HepG2 (cell line): ENCODE data around the gene NLRP12. TPM values are rescaled to one million over a fixed set of nuclear protein-coding genes. Genes with fewer than 3 reads are reported as not detected.

Source experiments
- ATF3 ChIP-seq: sonication (generic); formaldehyde crosslinking; IDR thresholded peaks from 2 replicates; pipeline ENCODE4 v1.4.0; 2020; ENCODE audit warnings: missing genetic modification reagents
- CBX5 ChIP-seq: sonication (generic); formaldehyde crosslinking; IDR thresholded peaks from 2 replicates; pipeline ENCODE4 v1.4.0; 2020; ENCODE audit warnings: missing genetic modification reagents, borderline replicate concordance
- GATAD2A ChIP-seq: IDR thresholded peaks from 2 replicates; pipeline ENCODE4 v1.6.1; 2016
- HOXA3 ChIP-seq: sonication (generic); formaldehyde crosslinking; IDR thresholded peaks from 2 replicates; pipeline ENCODE4 v1.5.0; 2020; ENCODE audit warnings: missing genetic modification reagents
- IKZF5 ChIP-seq: IDR thresholded peaks from 2 replicates; pipeline ENCODE4 v1.6.1; 2018; ENCODE audit warnings: missing genetic modification reagents, mild to moderate bottlenecking, missing compliant biosample characterization
- KAT8 ChIP-seq: IDR thresholded peaks from 2 replicates; pipeline ENCODE4 v1.6.1; 2016; ENCODE audit warnings: missing genetic modification reagents, missing compliant biosample characterization
- KDM3A ChIP-seq: IDR thresholded peaks from 2 replicates; pipeline ENCODE4 v1.6.1; 2018; ENCODE audit warnings: low read depth, missing compliant biosample characterization
- RAD21 ChIP-seq: fragments of 450-650 bp; formaldehyde crosslinking; IDR thresholded peaks from 2 replicates; pipeline ENCODE4 v1.5.0; 2020; ENCODE audit warnings: mild to moderate bottlenecking
- ZBTB38 ChIP-seq: sonication (generic); formaldehyde crosslinking; IDR thresholded peaks from 2 replicates; pipeline ENCODE4 v1.5.1; 2020; ENCODE audit warnings: mild to moderate bottlenecking, missing genetic modification reagents
- ZKSCAN8 ChIP-seq: IDR thresholded peaks from 2 replicates; pipeline ENCODE4 v1.6.1; 2016; ENCODE audit warnings: borderline replicate concordance, missing genetic modification reagents, missing compliant biosample characterization
- ZMYM4 ChIP-seq: sonication (generic); formaldehyde crosslinking; IDR thresholded peaks from 2 replicates; pipeline ENCODE4 v1.8.1; 2023; ENCODE audit warnings: mild to moderate bottlenecking, missing genetic modification reagents
- ZNF10 ChIP-seq: sonication (generic); formaldehyde crosslinking; IDR thresholded peaks from 2 replicates; pipeline ENCODE4 v1.4.0; 2020; ENCODE audit warnings: mild to moderate bottlenecking, low read depth, missing genetic modification reagents, borderline replicate concordance
- ZNF121 ChIP-seq: sonication (generic); formaldehyde crosslinking; IDR thresholded peaks from 2 replicates; pipeline ENCODE4 v1.5.0; 2020; ENCODE audit warnings: mild to moderate bottlenecking, missing genetic modification reagents
- ZNF205 ChIP-seq: IDR thresholded peaks from 2 replicates; pipeline ENCODE4 v1.6.1; 2018; ENCODE audit warnings: missing biosample characterization, missing genetic modification reagents
- ZNF264 ChIP-seq: sonication (generic); formaldehyde crosslinking; IDR thresholded peaks from 2 replicates; pipeline ENCODE4 v1.4.0; 2020; ENCODE audit warnings: missing genetic modification reagents
- ZNF331 ChIP-seq: sonication (generic); formaldehyde crosslinking; IDR thresholded peaks from 2 replicates; pipeline ENCODE4 v1.4.0; 2020; ENCODE audit warnings: missing genetic modification reagents
- ZNF556 ChIP-seq: sonication (generic); formaldehyde crosslinking; IDR thresholded peaks from 2 replicates; pipeline ENCODE4 v1.4.0; 2020; ENCODE audit warnings: mild to moderate bottlenecking, missing genetic modification reagents, borderline replicate concordance
- ZNF747 ChIP-seq: sonication (generic); formaldehyde crosslinking; IDR thresholded peaks from 2 replicates; pipeline ENCODE4 v1.8.1; 2023; ENCODE audit warnings: missing genetic modification reagents, mild to moderate bottlenecking, borderline replicate concordance
- ZSCAN25 ChIP-seq: sonication (generic); formaldehyde crosslinking; IDR thresholded peaks from 2 replicates; pipeline ENCODE4 v1.8.0; 2022; ENCODE audit warnings: mild to moderate bottlenecking, missing genetic modification reagents
- polyA plus RNA-seq, 8 experiments: library from polyadenylated mRNA; depleted of rRNA in 3 of 8; stranded (reverse) in 7 of 8; unstranded in 1 of 8; fragments of >200 nt; fragmentation: Illumina TruSeq in 4 of 8; extraction: Trizol in 4 of 8; gene quantifications; 2 replicates each; pipeline versions ENCODE4 v1.2.1 to v1.2.3, GENCODE V29; 2011 to 2016; ENCODE audit warnings: low read depth in 4 of 8, missing spikeins in 1 of 8, mixed read lengths in 1 of 8; ENCODE audit not compliant: insufficient read depth in 1 of 8
- total RNA-seq, 5 experiments: library from RNA; depleted of rRNA; stranded (reverse); fragments of >200 nt; fragmentation: Illumina TruSeq; extraction: Trizol; gene quantifications; 2 replicates each; pipeline ENCODE4 v1.2.3, GENCODE V29; 2016; ENCODE audit warnings: low read depth in 1 of 5
- TF ChIP-seq, protein P1 (sequence below): sonication (generic); formaldehyde crosslinking; IDR thresholded peaks from 2 replicates; pipeline ENCODE4 v1.4.0; 2020; ENCODE audit warnings: mild to moderate bottlenecking, missing genetic modification reagents
- TF ChIP-seq, protein P2 (sequence below): IDR thresholded peaks from 2 replicates; pipeline ENCODE4 v1.6.1; 2016; ENCODE audit warnings: missing compliant biosample characterization, missing genetic modification reagents, borderline replicate concordance

The NLRP12 gene
- total and polyA plus RNA-seq, 2 of the 13 experiments (the other 11 are each of a cell fraction or from before 2014, with no cell fraction given): 0.15 to 0.20 TPM

DNA sequence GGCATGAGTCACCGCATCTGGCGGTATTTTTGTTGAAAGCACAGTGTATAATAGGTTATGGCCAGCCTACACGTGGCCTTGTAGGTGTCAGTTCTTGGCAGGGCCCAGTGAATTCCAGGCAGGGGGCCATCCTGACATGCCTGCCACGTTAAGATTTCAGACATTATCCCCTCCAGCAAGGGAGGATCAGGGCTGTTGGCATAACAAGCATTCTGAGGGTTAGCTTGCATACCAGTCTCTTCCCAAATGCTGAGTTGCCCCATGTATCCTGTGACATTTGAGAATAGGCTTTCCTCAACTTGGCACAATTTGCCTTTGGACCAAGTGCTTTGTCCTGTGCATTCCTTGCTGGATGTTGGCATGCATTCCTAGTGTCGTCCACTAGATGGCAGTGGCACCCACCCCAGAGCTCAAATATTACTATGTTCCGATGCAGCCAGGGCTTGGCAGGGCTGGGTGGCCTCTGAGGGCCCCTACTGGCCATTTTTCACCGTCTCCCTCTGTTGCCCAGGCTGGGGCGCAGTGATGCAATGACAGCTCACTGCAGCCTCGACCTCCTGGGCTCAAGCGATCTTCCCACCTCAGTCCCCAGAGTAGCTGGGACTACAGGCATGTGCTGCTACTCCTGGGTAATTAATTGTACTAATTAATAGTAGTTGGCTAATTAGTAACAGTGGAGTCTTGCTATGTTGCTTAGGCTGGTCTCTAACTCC is 31.2 kb downstream of the NLRP12 start (continued):
- TF ChIP-seq, protein P1, sequence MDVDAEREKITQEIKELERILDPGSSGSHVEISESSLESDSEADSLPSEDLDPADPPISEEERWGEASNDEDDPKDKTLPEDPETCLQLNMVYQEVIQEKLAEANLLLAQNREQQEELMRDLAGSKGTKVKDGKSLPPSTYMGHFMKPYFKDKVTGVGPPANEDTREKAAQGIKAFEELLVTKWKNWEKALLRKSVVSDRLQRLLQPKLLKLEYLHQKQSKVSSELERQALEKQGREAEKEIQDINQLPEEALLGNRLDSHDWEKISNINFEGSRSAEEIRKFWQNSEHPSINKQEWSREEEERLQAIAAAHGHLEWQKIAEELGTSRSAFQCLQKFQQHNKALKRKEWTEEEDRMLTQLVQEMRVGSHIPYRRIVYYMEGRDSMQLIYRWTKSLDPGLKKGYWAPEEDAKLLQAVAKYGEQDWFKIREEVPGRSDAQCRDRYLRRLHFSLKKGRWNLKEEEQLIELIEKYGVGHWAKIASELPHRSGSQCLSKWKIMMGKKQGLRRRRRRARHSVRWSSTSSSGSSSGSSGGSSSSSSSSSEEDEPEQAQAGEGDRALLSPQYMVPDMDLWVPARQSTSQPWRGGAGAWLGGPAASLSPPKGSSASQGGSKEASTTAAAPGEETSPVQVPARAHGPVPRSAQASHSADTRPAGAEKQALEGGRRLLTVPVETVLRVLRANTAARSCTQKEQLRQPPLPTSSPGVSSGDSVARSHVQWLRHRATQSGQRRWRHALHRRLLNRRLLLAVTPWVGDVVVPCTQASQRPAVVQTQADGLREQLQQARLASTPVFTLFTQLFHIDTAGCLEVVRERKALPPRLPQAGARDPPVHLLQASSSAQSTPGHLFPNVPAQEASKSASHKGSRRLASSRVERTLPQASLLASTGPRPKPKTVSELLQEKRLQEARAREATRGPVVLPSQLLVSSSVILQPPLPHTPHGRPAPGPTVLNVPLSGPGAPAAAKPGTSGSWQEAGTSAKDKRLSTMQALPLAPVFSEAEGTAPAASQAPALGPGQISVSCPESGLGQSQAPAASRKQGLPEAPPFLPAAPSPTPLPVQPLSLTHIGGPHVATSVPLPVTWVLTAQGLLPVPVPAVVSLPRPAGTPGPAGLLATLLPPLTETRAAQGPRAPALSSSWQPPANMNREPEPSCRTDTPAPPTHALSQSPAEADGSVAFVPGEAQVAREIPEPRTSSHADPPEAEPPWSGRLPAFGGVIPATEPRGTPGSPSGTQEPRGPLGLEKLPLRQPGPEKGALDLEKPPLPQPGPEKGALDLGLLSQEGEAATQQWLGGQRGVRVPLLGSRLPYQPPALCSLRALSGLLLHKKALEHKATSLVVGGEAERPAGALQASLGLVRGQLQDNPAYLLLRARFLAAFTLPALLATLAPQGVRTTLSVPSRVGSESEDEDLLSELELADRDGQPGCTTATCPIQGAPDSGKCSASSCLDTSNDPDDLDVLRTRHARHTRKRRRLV (CRISPR knock-in tag): no peak
- TF ChIP-seq ATF3 (CRISPR knock-in tag) (peak; percentile 86), ZSCAN25 (CRISPR knock-in tag) (no peak), ZNF205 (CRISPR knock-in tag) (peak; percentile 67; the same call in 1 of the 2 replicates), ZNF264 (CRISPR knock-in tag) (peak; percentile 54; the same call in 1 of the 2 replicates), ZNF747 (CRISPR knock-in tag) (no peak), ZNF556 (CRISPR knock-in tag) (peak; percentile 48; the same call in 1 of the 2 replicates), IKZF5 (CRISPR knock-in tag) (peak; percentile 44; the same call in 1 of the 2 replicates), KAT8 (peak; percentile 68), ZMYM4 (CRISPR knock-in tag) (peak; percentile 52; the same call in 1 of the 2 replicates), HOXA3 (CRISPR knock-in tag) (peak; percentile 57; the same call in 1 of the 2 replicates), ZNF121 (CRISPR knock-in tag) (peak; percentile 92), CBX5 (CRISPR knock-in tag) (peak; percentile 61; the same call in 1 of the 2 replicates), RAD21 (CRISPR knock-in tag) (peak; percentile 97), ZNF331 (CRISPR knock-in tag) (peak; percentile 72; the same call in 1 of the 2 replicates), ZBTB38 (CRISPR knock-in tag) (peak; percentile 62; the same call in 1 of the 2 replicates), KDM3A (CRISPR knock-in tag) (0 out of 2 replicates have a peak, but pooled peaks have one; percentile 25), ZKSCAN8 (CRISPR knock-in tag) (peak; percentile 37; the same call in 1 of the 2 replicates), ZNF10 (CRISPR knock-in tag) (no peak), GATAD2A (CRISPR knock-in tag) (peak; percentile 50)
- TF ChIP-seq, protein P2, sequence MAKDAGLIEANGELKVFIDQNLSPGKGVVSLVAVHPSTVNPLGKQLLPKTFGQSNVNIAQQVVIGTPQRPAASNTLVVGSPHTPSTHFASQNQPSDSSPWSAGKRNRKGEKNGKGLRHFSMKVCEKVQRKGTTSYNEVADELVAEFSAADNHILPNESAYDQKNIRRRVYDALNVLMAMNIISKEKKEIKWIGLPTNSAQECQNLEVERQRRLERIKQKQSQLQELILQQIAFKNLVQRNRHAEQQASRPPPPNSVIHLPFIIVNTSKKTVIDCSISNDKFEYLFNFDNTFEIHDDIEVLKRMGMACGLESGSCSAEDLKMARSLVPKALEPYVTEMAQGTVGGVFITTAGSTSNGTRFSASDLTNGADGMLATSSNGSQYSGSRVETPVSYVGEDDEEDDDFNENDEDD (CRISPR knock-in tag): peak; percentile 36; the same call in 1 of the 2 replicates
